GM19240 (cell line): Measurements from ENCODE around the gene RND1.

Experiments used
- DNase-seq: peaks from one replicate; pipeline ENCODE4 v3.0.0; 2011; ENCODE audit warnings: low spot score; ENCODE audit not compliant: insufficient read length

RND1 gene

DNA sequence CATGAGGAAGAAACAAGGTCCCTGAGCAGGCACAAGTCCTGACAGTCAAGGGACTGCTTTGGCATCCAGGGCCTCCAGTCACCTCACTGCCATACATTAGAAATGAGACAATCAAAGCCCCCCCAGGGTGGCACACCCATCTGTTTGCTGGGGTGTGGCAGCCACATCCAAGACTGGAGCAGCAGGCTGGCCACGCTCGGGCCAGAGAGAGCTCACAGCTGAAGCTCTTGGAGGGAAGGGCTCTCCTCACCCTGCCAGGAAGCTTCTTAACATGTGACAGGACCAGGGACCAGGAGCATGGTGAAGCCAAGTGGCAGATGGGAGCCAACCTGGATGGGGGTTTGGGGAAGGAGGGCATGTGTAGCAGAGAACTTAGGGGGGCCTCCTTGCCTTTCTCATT, 37.4 kb downstream of the RND1 start:
- DNase-seq: no peak

DNA sequence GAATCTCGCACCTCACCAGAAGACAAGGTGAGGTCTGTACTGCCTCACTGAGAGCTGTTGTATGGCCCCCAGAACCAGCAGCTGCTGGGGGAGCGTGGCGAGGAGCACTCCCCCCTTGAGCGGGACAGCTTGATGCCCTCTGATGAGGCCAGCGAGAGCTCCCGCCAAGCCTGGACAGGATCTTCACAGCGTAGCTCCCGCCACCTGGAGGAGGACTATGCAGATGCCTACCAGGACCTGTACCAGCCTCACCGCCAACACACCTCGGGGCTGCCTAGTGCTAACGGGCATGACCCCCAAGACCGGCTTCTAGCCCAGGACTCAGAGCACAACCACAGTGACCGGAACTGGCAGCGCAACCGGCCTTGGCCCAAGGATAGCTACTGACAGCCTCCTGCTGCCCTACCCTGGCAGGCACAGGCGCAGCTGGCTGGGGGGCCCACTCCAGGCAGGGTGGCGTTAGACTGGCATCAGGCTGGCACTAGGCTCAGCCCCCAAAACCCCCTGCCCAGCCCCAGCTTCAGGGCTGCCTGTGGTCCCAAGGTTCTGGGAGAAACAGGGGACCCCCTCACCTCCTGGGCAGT, 38.1 kb downstream of the RND1 start:
- DNase-seq: no peak

DNA sequence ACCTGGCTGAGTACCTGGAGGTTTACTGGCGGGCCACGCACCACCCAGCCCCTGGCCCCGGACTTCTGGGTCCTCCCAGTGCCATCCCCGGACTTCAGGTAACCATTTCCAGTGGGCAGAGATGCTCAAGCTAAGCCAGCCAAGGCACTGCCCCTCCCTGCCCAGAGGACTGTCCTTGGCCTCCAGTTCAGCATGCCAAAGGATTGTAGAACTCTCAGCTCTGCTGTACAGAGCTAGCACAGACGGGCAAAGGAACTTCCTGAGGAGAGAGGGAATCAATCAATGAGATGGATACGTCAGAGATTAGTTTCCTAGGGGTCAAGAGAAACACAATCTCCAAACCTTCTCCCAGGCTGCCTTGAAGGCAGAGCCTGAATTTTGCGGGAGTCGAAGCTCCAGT, 38.6 kb downstream of the RND1 start:
- no peak for DNase-seq

DNA sequence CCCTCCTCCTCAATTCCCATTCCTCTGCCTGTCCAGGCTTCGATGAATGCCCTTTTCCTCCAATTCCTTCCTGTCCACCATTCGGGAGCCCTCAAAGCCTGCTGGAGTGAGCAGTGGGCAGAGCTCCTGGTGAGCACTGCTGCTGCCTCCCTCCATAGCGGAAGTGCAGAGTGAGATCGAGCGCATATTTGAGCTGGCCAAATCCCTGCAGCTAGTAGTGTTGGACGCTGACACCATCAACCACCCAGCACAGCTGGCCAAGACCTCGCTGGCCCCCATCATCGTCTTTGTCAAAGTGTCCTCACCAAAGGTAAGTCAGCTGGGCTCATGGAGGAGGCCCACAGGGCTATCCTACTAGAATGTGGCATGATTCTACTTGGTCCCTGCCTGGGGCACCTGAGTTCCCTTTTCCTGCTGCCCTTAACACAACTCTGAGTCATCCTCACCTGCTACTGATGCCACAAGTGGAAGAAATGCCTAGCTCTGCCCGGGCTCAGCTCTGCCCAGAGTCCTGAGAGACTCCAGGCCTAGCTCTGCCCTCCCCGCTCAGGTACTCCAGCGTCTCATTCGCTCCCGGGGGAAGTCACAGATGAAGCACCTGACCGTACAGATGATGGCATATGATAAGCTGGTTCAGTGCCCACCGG, 39.3 kb downstream of the RND1 start:
- no peak for DNase-seq

DNA sequence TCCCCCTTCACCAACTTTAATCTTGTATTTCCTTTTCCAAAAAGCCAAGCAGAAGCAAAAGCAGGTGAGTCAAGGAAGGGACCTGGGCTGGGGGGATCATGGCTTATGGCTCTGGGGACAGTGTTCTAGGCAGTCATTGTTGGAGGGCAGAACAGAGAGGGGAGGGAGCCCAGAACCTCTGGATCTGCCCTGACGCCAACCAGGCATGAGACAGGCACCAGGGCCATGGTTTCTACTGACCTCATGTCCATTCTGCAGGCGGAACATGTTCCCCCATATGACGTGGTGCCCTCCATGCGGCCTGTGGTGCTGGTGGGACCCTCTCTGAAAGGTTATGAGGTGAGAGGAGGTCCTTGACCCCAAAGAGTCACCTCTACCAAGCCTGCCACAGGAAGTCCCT, 40.8 kb downstream of the RND1 start:
- DNase-seq: no peak

DNA sequence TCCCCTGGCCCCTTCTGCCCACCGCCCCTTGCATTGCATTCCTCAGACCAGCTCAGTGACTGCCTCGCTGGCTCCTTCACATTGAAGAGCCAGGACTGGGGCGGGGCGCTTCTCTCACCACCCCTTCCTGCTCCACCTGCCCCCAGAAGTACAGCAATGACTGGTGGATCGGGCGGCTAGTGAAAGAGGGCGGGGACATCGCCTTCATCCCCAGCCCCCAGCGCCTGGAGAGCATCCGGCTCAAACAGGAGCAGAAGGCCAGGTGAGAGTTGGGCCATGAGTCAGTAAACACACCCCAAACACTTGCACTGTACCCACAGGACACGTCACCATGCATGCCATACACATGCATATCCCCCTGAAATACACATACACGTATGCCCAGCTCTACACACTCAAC, 41.6 kb downstream of the RND1 start:
- DNase-seq: no peak

DNA sequence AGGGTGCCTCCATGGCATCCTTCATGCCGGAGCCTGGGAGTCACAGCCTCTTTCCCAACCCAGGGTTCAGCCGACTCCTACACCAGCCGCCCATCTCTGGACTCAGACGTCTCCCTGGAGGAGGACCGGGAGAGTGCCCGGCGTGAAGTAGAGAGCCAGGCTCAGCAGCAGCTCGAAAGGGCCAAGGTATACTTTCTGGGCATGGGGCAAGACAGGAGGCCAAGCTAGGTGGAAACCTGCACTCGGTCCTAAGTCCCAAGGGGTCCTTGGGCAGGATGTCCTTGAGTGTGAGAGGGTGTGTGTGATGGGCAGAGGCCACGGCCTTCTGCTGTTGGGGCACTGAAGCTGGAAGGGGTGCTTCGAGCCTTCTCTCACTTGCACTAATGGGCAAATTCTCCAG, 42.4 kb downstream of the RND1 start:
- DNase-seq: no peak

DNA sequence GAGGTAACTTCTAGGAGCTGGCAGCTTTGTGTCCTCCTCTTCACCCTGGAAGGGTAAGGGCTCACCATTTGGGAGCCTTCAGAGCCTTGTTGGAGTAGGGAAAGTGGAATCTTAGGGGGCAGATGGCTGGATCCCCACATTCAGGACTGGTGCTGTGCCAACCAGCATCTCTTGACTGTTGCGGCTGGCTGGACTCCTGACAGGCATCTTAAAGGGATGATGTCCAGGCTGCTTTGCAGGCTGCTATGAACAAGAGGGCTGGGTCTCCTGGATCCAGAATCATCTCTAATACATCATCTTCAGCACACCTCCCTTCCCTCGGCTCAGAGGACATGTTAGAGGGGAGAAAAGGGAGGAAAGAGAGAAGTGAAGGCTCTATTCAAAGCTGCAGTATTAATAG, 43.0 kb downstream of the RND1 start:
- no peak for DNase-seq

DNA sequence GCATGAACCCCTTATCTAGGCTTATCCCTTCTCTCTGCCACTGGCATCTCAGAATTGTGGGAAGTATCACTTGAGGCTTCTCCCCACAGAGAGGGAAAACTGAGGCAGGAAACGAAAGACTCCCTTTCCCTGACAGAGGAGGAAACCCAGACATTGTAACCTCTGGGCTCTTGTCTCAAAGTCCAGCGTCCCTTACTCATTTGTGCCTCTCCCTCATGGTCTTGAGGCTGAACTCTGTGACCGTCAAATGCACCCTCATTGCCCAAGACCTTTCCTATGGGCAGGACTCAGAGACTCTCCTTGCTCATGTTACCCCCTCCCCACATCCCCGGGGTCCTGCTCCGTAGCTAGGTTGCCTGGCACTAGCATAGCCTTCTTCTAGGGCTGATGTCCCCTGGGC, 43.5 kb downstream of the RND1 start:
- no peak for DNase-seq

DNA sequence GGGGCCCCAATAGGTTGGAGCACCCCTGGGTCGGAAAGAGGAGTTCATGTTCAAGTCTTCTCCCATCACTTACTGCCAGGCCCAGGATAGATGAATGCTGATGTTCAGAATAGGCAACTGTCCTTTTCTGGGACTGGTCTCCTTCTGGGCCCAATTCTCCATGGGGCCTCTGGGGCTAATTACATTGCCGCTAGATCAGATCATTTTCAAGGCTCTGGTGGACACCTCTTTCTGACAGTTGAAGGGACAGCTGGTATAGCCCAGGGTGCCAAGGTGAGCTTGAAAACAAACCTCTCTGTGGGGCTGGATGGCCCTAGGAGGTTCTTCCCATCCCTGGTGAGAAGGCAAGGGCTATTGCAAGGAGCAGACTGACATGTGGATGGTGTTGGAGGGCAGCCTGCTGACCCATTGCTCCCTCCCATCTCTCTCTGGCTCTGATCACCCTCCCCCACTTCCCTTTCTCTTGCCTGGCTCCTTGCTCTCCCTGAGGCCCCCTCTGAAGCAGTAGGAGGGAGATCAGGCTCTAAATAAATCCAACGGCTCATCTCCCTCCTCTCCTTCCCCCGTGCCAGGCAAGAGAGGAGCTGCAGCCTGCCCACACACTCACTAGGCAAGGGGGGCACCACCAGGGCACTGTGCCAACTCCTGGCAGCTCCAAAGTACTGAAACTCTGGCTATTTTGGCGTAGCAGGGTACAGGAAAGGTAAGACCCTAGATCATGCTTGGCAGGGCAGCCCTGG, 45.5 kb downstream of the RND1 start:
- no peak for DNase-seq

DNA sequence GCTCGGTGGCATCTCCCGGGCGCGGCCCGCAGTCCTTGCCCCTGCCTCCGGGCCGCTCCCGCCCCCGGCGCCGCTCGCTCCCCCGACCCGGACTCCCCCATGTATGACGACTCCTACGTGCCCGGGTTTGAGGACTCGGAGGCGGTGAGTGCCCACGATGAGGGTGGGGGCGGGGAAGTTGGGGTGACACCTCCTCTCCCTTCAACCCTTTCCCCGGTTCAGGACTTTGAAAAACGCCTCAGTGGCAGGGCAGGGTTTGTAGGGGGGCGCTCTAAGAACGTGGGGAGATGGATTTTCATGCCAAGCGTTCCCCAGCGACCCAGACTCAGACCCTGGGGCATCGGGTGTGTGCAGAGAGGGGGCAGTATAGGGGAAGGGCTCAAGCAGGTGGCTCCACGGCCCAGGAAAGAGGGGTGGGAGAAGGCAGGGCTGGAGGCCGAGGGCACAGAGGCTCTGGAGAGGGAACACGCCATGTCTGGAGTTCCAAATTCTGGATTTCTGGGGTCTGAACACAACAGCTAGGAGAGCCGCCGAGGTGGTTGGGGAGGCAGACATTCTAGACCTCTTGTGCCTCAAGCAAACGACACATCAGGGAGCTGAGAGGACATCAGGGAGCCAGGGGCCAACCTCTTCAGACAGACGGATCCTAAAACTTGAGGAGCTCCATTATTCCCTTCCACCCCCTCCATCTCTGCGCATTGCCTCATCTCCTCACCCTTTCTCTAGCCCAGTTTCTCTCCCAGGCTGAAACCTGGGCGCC, 46.7 kb downstream of the RND1 start:
- DNase-seq: no peak

DNA sequence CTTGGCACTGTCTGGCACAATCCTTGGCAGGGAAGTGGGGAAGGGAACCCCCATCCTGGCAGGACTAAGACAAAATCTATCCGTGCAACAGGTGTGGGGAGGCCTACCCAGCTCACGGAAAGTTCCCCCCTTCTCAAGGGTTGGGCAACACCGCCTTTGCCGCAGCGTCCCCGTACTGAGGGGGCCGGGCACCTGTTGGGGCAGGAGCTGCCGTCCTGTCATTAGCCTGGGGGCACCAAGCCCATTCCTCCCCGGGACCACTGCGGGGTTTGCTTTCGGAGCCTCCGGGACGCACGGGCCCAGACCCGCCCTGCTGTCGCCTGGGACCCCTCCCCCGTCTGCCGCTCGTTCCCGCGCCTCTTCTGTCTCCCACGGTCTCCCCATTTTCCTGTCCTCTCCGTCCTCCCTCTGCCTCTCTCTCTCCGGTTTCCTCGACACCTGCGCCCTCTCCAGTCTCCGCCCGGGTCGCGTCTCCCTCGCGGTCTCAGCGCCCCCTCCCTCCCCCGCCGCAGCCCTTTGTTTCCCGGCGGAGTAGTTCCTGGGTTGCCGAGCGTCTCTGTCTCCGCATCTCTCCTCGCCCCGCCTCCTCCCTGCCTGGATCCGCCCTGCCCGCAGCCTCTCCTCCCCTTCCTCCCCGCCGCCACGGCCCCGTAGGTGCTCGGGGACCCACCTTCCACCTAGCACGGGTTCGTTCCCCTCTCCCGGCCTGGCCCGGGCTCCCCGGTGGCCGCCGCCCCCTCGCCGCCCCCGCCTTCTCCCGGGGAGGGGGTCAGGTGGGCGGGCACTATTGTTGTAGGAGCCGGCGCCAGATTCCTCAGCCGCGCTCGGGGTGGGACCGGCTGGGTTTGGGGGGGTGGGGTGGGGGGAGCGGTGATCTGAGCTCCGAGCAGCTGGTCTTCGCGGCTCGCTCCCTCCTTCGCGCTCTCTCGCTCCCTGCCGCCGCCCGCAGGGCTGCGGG, 47.5 kb downstream of the RND1 start, which contains the start of gene CACNB3:
Gene CACNB3 (plus strand): TSS at position 624 of the 958 bp plus-strand sequence. CDS start 434 bp downstream, outside the sequence.
- DNase-seq: no peak

DNA sequence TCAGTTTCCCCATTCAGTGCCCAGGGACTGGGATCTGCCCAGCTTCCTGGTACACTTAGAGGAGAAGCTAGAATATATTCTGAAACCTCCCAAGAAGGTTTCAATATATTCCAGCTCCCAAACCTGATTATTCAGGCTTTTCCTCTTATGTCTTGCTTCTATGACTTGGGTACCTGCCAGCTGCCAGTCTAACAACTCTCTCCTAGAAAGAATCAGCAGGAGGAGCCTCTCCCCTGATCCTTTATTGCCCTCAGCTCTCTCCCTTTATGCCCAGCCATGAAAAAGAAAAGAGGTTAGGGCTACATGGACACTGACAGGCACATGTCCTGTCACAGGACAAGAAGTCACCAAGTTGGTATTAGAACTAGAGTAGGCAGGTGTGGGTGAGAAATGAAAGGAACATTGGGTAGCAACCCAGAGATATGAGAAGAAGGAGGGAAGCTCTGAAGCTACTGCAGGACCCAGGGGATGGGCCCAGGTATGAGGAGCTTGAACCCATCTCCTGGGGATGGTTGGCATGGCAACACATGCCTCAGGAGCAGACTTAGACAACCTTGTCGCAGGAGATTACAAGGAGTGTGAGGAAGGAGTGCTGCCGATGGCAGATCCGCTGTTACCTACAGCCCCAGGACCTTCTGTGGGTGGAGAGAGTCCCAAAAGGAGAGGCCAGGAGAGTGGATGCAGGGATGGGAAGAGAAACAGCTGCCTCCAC, 49.4 kb downstream of the RND1 start:
- no peak for DNase-seq

DNA sequence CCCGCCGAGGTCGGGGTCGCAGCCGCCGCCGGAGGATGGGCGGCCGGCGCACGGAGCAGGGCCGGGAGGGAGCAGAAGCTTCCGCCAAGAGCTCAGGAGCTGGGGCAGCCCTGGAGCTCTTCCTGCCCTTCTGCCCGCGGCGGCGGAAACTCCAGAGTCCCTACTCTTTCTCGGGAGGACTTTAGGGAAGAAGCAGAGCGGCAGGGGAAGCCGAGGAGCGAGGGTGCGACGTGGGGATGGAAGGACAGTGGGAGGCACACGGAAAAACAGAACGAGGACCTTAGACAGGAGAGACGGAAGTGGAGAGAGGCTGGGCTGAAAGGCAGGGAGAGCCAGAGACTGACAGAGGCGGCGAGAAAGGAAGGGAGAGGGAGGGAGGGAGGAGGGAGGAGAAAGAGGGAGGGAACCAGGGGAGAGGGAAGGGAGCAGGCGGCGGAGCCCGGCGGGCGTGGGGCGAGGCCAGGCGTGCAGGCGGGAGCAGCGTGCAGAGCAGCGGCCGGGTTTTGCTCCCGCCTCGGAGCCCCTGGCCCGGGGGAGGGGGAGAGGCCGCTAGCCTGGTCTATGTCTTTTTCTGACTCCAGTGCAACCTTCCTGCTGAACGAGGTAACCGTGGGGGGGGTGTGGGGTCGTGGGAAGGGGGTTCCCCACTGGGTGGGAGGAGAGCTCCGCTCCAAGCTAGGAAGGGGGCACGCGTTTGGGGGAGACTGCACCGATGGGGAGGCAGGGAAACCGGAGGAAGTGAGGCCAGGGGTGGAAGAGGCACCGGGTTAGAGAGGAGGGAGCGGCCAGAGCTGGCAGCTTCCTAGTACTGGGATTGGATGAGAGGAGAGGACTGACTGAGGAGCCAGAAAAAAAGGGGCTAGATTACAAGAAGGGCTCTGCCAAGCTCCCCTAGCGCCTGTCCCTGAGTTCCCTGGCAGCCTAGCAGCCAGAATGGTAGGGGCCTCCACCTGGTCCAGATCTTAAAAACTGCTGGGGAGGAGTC, 50.3 kb downstream of the RND1 start:
- no peak for DNase-seq

DNA sequence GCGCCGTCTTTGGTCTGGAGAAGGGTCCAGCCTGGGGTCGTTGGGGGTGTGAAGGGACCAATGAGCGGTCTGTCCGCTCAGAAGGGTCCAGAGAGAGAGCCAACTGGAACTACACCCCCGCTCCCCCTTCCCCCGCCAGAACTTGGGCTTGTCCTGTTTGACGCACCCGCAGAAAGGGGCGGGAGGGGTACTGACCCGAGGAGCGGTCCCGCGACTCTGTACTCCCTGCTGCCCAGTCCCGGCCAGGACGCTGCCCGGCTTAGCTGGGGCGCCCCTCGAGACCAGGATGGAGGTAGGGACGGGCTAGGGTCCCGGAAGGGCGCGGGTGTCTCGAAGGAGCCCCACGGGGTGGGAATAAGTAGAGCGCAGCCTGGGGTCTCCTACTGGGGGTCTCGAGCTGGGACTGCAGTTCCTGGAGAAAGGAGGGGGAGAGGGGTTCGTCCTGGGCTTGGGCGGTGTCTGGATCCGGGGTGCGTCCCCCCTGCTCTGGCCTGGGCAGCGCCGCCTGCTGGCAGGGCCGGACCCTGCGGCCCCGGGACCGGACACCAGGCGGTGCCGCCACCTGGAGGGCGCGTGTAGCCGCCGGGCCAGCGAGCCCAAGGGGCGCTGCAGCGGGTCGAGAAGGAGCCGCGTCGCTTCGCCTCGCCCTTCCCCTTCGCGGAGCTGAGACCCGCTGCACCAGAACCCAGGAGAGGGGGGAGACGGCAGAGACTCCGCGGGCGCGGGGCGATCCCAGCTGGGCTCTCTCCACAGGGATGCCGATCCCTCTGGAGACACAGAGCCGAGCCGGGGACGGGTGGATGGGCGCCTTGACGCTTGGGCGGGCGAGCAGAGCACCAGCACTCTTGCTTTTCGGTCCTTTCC, 51.2 kb downstream of the RND1 start:
- DNase-seq: peak; percentile 79

DNA sequence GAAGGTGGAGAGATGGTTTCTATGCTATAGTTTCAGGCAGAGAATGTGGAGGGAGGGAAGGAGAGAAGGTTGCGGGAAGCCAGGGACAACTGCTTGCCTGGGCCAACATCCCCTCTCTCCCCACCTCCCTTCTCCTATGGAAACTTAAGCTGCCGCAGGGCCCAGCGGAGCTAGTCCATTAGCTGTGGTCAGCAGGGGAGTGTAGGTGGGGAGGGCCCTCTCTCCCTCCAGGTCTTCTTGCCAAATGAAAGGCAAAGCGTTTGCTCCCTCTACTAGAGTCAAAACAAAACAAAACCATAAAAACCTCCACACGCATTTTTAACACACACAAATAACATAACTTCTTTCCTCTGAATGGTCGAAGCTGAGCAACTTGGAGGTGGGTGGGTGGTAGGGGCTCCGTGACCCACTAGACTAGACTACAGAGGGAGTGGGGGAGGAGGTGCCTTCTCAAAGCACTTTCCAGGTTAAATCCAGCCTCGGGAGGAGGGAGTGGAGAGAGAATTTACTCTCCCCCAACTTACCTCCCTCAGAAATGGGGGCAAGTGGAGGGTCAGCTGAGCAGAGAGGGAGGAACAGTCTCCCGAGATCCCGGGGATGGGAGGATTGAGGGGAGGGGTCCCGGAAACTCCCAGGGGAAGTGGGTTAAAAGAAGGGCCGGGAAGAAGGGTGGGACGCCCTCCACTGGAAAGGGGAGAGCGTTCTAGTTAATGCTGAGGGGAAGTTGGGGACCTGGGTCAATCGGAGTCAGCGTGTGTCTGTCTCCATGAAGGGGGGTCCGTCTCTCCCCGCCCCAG, 52.0 kb downstream of the RND1 start:
- DNase-seq: no peak

DNA sequence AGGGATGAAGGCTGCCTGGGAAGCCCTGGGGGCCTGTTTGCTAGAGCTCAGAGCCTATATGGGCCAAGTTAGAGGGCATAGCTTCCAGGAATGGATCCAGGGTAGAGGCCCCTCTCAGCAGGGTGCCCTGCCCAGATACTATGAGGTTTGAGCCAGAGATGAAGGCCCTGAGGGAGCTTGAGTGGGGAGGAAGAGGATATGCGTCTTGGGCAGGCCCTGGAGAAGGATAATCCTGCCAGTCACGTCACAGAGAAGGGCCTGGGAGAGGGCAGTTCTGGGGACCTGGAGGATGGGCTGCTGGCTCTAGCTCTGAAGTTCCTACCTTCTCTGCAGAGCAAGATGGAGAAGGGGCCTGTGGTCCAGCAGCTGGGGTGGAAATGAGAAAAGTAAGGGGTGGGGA, 53.3 kb downstream of the RND1 start:
- no peak for DNase-seq
